ENCODE results near the gene TMCO4. TPM values are rescaled to one million over a fixed set of nuclear protein-coding genes. Genes with fewer than 3 reads are reported as not detected.

The TMCO4 gene
- total RNA-seq, 1 donor from 2014 or later = not detected

DNA sequence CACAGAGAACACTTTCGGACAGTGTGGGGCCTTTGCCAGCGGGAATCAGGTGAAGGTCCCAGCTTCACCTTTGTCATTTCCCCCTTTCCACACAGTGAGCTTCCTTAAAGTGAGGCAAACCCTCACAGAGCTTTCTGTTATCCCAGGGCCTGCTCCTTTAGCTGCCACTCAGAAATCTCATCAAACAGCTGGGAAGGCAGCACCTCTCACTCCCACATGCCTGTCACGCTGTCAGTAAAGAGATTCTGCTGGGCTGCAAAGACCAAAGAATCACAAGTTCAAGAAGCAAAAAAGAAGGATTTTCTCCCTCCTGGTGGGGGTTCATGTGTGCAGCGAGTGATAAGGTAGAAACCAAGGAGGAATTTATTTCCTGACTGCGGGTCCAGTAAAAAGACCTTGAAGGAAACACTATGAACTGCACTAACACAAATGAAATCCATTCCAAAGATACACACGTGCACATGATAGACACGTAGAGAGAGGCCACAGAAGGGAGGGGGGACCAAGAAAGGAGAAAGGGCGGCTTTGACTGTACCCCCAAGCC lies 91.1 kb downstream of the TMCO4 start:
- Mint-ChIP-seq H3K27ac (ENCODE audit: unreplicated experiment) (no peak overlapping the region), H3K4me3 (ENCODE audit: unreplicated experiment) (no peak overlapping the region), H3K4me1 (ENCODE audit: low read depth, unreplicated experiment) (peaks cover 6% of the 10 kb centered on the region), H3K27me3 (ENCODE audit: unreplicated experiment) (peaks cover 4% of the 10 kb centered on the region), H3K36me3 (ENCODE audit: unreplicated experiment) (no peaks in the 10 kb centered on the region), H3K9me3 (ENCODE audit: unreplicated experiment) (peaks cover 4% of the 10 kb centered on the region)
- TF ChIP-seq, protein P1, sequence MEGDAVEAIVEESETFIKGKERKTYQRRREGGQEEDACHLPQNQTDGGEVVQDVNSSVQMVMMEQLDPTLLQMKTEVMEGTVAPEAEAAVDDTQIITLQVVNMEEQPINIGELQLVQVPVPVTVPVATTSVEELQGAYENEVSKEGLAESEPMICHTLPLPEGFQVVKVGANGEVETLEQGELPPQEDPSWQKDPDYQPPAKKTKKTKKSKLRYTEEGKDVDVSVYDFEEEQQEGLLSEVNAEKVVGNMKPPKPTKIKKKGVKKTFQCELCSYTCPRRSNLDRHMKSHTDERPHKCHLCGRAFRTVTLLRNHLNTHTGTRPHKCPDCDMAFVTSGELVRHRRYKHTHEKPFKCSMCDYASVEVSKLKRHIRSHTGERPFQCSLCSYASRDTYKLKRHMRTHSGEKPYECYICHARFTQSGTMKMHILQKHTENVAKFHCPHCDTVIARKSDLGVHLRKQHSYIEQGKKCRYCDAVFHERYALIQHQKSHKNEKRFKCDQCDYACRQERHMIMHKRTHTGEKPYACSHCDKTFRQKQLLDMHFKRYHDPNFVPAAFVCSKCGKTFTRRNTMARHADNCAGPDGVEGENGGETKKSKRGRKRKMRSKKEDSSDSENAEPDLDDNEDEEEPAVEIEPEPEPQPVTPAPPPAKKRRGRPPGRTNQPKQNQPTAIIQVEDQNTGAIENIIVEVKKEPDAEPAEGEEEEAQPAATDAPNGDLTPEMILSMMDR (IDR thresholded peaks at IDR 0.05; ENCODE audit: partially characterized antibody, unreplicated experiment) = no peak
- DNase-seq = no peak

DNA sequence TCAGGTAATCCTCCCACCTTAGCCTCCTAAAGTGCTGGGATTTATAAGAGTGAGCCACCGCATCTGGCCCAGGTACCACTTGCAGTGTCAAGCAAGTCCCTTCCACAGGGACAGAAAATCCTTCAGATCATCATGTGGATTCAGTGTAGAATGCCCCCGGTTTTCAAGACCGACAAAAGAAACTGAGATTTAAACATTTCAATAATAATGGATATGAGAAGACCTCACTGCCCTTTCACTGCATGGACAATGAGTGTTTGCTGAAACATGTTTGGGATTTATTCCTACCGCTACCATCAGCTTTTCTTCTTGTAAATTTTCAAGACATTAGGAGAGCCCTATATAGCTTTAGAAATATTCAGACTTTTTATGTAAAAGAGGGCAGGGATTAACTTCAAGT lies 93.6 kb downstream of the TMCO4 start:
- Mint-ChIP-seq H3K36me3 (ENCODE audit: unreplicated experiment) (no peaks in the 10 kb centered on the region), H3K4me3 (ENCODE audit: unreplicated experiment) (no peak overlapping the region), H3K27ac (ENCODE audit: unreplicated experiment) (no peak overlapping the region)

DNA sequence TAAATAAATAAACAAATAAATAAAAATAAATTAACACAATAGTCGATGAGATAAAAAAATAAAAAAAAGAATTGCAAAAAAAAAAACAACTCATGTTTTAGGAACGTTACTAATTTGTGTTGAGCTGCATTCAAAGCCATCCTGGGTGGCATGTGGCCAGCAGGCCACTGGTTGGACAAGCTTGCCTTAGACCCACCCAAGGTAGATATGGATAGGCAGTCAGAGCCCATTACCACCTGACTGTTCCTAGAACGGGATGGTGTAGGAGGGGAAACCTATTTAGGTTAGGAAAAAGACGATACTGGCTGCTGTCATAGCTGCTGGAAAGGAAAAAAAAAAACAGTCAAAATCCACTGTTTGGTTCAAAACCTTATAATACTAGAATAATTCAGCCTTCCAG lies 94.3 kb downstream of the TMCO4 start:
- no peaks in the 10 kb centered on the region for H3K9me3 Mint-ChIP-seq (ENCODE audit: unreplicated experiment)
- H3K4me3 Mint-ChIP-seq (ENCODE audit: unreplicated experiment) = no peak overlapping the region
- no peaks in the 10 kb centered on the region for H3K36me3 Mint-ChIP-seq (ENCODE audit: unreplicated experiment)
- peaks cover 2% of the 10 kb centered on the region for H3K4me1 Mint-ChIP-seq (ENCODE audit: low read depth, unreplicated experiment)
- TF ChIP-seq, protein P1 (IDR thresholded peaks at IDR 0.05; ENCODE audit: partially characterized antibody, unreplicated experiment) = no peak
- DNase-seq = no peak
- H3K27ac Mint-ChIP-seq (ENCODE audit: unreplicated experiment) = no peak overlapping the region
- peaks cover 2% of the 10 kb centered on the region for H3K27me3 Mint-ChIP-seq (ENCODE audit: unreplicated experiment)

More for the DNA sequence above, 93.6 kb downstream of the TMCO4 start:
- TF ChIP-seq, protein P1 (IDR thresholded peaks at IDR 0.05; ENCODE audit: partially characterized antibody, unreplicated experiment) = no peak
- H3K27me3 Mint-ChIP-seq (ENCODE audit: unreplicated experiment) = no peaks in the 10 kb centered on the region
- no peaks in the 10 kb centered on the region for H3K9me3 Mint-ChIP-seq (ENCODE audit: unreplicated experiment)
- peaks cover 2% of the 10 kb centered on the region for H3K4me1 Mint-ChIP-seq (ENCODE audit: low read depth, unreplicated experiment)
- DNase-seq = no peak

DNA sequence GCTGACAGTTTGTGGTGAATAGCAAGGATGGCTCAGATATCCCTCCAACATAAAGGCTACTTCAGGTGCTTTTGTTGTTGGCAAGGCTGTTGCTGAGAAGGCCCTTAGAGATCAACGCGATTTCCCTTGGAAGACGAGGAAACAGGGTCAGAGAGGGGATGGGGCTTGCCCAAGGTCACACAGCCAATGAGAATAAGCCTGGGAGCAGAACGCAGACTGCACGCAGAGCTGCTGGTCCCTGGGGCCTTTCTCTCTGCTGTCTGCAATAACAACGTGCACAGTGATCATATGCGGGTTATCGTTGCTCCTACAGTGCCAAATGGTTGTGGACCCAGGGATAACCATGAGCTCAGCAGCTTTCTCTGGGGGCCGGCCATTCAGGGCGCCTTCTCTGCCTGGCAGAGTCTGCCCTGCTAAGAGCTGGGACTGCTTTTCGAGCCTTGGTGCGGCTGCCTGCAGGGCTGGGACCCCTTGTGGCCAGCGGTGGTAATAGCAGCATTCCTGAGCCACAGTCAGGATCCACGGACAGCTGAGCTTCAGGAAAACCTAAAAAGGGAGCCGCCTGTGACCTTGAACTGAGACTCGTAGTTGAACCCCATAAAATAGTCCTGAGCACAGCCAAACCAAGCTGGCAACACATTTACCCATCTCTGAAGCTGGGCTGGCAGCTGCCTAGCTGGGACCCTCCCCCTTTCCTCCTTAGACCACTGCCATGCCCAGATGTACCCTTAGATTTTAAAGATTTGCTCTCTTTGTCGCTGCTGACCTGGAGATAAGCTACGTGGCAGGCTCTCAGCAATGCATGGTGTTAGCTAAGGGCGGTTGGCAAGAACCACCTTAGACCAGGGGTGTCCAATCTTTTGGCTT lies 95.2 kb downstream of the TMCO4 start:
- TF ChIP-seq, protein P1 (IDR thresholded peaks at IDR 0.05; ENCODE audit: partially characterized antibody, unreplicated experiment) = peak; percentile 96
- peaks cover 2% of the 10 kb centered on the region for H3K4me1 Mint-ChIP-seq (ENCODE audit: low read depth, unreplicated experiment)
- DNase-seq = peak; percentile 91
- no peak overlapping the region for H3K27ac Mint-ChIP-seq (ENCODE audit: unreplicated experiment)
- no peak overlapping the region for H3K4me3 Mint-ChIP-seq (ENCODE audit: unreplicated experiment)
- no peaks in the 10 kb centered on the region for H3K9me3 Mint-ChIP-seq (ENCODE audit: unreplicated experiment)
- H3K36me3 Mint-ChIP-seq (ENCODE audit: unreplicated experiment) = no peaks in the 10 kb centered on the region
- peaks cover 2% of the 10 kb centered on the region for H3K27me3 Mint-ChIP-seq (ENCODE audit: unreplicated experiment)

DNA sequence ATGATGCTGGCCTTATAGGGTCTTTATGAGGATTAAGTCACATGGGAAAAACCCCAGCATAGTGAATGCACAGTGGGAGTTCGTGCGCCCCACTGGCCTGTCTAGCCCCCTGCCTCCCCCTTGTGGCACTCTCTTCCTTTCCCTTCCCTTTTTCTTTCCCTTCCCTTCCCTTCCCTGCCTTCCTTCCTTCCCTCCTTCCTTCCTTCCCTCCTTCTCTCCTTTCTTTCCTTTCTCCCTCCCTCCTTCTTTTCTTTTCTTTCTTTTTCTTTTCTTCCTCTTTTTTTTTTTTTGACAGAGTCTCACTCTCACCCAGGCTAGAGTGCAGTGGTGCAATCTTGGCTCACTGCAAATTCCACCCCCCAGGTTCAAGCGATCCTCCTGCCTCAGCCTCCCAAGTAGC lies 96.4 kb downstream of the TMCO4 start:
- H3K36me3 Mint-ChIP-seq (ENCODE audit: unreplicated experiment) = no peaks in the 10 kb centered on the region
- peaks cover 2% of the 10 kb centered on the region for H3K27me3 Mint-ChIP-seq (ENCODE audit: unreplicated experiment)
- DNase-seq = no peak
- H3K4me1 Mint-ChIP-seq (ENCODE audit: low read depth, unreplicated experiment) = no peaks in the 10 kb centered on the region
- H3K27ac Mint-ChIP-seq (ENCODE audit: unreplicated experiment) = no peak overlapping the region
- no peaks in the 10 kb centered on the region for H3K9me3 Mint-ChIP-seq (ENCODE audit: unreplicated experiment)
- H3K4me3 Mint-ChIP-seq (ENCODE audit: unreplicated experiment) = no peak overlapping the region
- TF ChIP-seq, protein P1 (IDR thresholded peaks at IDR 0.05; ENCODE audit: partially characterized antibody, unreplicated experiment) = no peak
